ENCODE measurements around the gene ZNF766. TPM values are rescaled to one million over a fixed set of nuclear protein-coding genes. Genes with fewer than 3 reads are reported as not detected.

The ZNF766 gene
- total and polyA plus RNA-seq, 9 of the 15 experiments (the other 6 are each of a cell fraction or from before 2014, with no cell fraction given): 6.7 to 23.0 (median 11.2) TPM

GRCh38 chr19:52296773-52297600, 27.6 kb downstream of the ZNF766 start, which contains the start of gene ZNF480 (continued):
- TF ChIP-seq SIN3A (IDR thresholded peaks at IDR 0.05; ENCODE audit: borderline replicate concordance in 2 of 2, control insufficient read depth in 1 of 2, low read depth in 2 of 2, low read length in 2 of 2): peak in 1 of 2 experiments; percentile 25; a peak in 1 of 4 replicates
- TF ChIP-seq ZNF146 (CRISPR knock-in tag; IDR thresholded peaks at IDR 0.05; ENCODE audit: unreplicated experiment): no peak
- no peak for TF ChIP-seq ILF3 (IDR thresholded peaks at IDR 0.05; ENCODE audit: borderline replicate concordance)
- TF ChIP-seq MGA (IDR thresholded peaks at IDR 0.05): peak; percentile 30
- TF ChIP-seq SIRT6 (IDR thresholded peaks at IDR 0.05; ENCODE audit: low read depth, low read length): no peak
- TF ChIP-seq MXI1 (IDR thresholded peaks at IDR 0.05; ENCODE audit: low read depth, low read length): 0 out of 2 replicates have a peak, but pooled peaks have one; percentile 9
- TF ChIP-seq ZNF778 (CRISPR knock-in tag; IDR thresholded peaks at IDR 0.05): no peak
- no peak for TF ChIP-seq ZZZ3 (IDR thresholded peaks at IDR 0.05)
- TF ChIP-seq ZNF431 (CRISPR knock-in tag; IDR thresholded peaks at IDR 0.05): no peak
- 0 out of 4 replicates have a peak, but pooled peaks of 1 of the 2 experiments have one; percentile 15 for TF ChIP-seq TEAD1 (CRISPR knock-in tag; IDR thresholded peaks at IDR 0.05)
- TF ChIP-seq LARP7 (IDR thresholded peaks at IDR 0.05): no peak
- TF ChIP-seq POLR2A (conservative IDR thresholded peaks at IDR 0.05): peak; percentile 82
- TF ChIP-seq UBTF (IDR thresholded peaks at IDR 0.05; ENCODE audit: borderline replicate concordance in 1 of 2, low read depth in 2 of 2, low read length in 2 of 2): 0 out of 4 replicates have a peak, but pooled peaks of 1 of the 2 experiments have one; percentile 11
